Nephron progenitor cell (in vitro differentiated cells): ENCODE results near the gene CYP46A1.

Experiments
- DNase-seq: peaks from one replicate; pipeline ENCODE4 v3.0.0; 2021
- H3K27ac Mint-ChIP-seq: 2 replicates; pipeline ENCODE4 v1.8.0; 2021; ENCODE audit warnings: mild to moderate bottlenecking, moderate library complexity, mixed read lengths
- H3K27me3 Mint-ChIP-seq: 2 replicates; pipeline ENCODE4 v1.8.0; 2021; ENCODE audit warnings: mild to moderate bottlenecking, low read depth, mixed read lengths; ENCODE audit not compliant: poor library complexity
- H3K36me3 Mint-ChIP-seq: 2 replicates; pipeline ENCODE4 v1.8.0; 2021; ENCODE audit warnings: low read depth, mixed read lengths
- H3K4me1 Mint-ChIP-seq: 2 replicates; pipeline ENCODE4 v1.8.0; 2021; ENCODE audit warnings: mixed read lengths
- H3K4me3 Mint-ChIP-seq: 2 replicates; pipeline ENCODE4 v1.8.0; 2021; ENCODE audit warnings: mild to moderate bottlenecking, moderate library complexity, mixed read lengths
- H3K9me3 Mint-ChIP-seq: 2 replicates; pipeline ENCODE4 v1.8.0; 2021; ENCODE audit warnings: mild to moderate bottlenecking, moderate library complexity, mixed read lengths
- CTCF ChIP-seq: fragments of 200-600 bp; sonication (generic); IDR thresholded peaks from 2 replicates; pipeline ENCODE4 v1.5.0; 2021; ENCODE audit warnings: antibody characterized with exemption

Gene CYP46A1

GRCh38 chr14:99708449-99708848 is 24.4 kb downstream of the CYP46A1 start:
- Mint-ChIP-seq H3K4me1 (no peaks in the 10 kb centered on the region), H3K4me3 (no peak overlapping the region), H3K27me3 (peaks cover 19% of the 10 kb centered on the region), H3K36me3 (peaks cover 8% of the 10 kb centered on the region), H3K27ac (no peak overlapping the region), H3K9me3 (peaks cover 13% of the 10 kb centered on the region)
- DNase-seq: no peak
- no peak for TF ChIP-seq CTCF

GRCh38 chr14:99713972-99714371 is 29.9 kb downstream of the CYP46A1 start:
- TF ChIP-seq CTCF: no peak
- no peak for DNase-seq
- no peak overlapping the region for H3K4me3 Mint-ChIP-seq
- H3K27me3 Mint-ChIP-seq: peaks cover 5% of the 10 kb centered on the region
- no peaks in the 10 kb centered on the region for H3K36me3 Mint-ChIP-seq
- no peaks in the 10 kb centered on the region for H3K9me3 Mint-ChIP-seq
- H3K27ac Mint-ChIP-seq: no peak overlapping the region
- H3K4me1 Mint-ChIP-seq: peaks cover 8% of the 10 kb centered on the region

GRCh38 chr14:99715266-99716000 is 31.3 kb downstream of the CYP46A1 start:
- Mint-ChIP-seq H3K27ac (no peak overlapping the region), H3K4me1 (peaks cover 8% of the 10 kb centered on the region), H3K27me3 (peaks cover 14% of the 10 kb centered on the region), H3K9me3 (no peaks in the 10 kb centered on the region), H3K4me3 (no peak overlapping the region), H3K36me3 (no peaks in the 10 kb centered on the region)
- DNase-seq: no peak
- no peak for TF ChIP-seq CTCF

- no peak for TF ChIP-seq CTCF
- Mint-ChIP-seq H3K4me1 (peaks cover 8% of the 10 kb centered on the region), H3K4me3 (no peak overlapping the region), H3K27me3 (peaks cover 18% of the 10 kb centered on the region), H3K36me3 (no peaks in the 10 kb centered on the region), H3K9me3 (no peaks in the 10 kb centered on the region), H3K27ac (no peak overlapping the region)
- DNase-seq: no peak
These were observed 32.2 kb downstream of the CYP46A1 start for GRCh38 chr14:99716091-99716849.

- no peak for TF ChIP-seq CTCF
- no peak overlapping the region for H3K27ac Mint-ChIP-seq
- H3K4me3 Mint-ChIP-seq: no peak overlapping the region
- H3K27me3 Mint-ChIP-seq: peaks cover 18% of the 10 kb centered on the region
- no peak for DNase-seq
- H3K36me3 Mint-ChIP-seq: no peaks in the 10 kb centered on the region
- peaks cover 8% of the 10 kb centered on the region for H3K4me1 Mint-ChIP-seq
- H3K9me3 Mint-ChIP-seq: no peaks in the 10 kb centered on the region
These were observed 33.0 kb downstream of the CYP46A1 start for GRCh38 chr14:99716850-99717681.
